Mesothelial cell of epicardium (in vitro differentiated cells): Measurements from ENCODE around the gene TFDP1. TPM values are rescaled to one million over a fixed set of nuclear protein-coding genes. Genes with fewer than 3 reads are reported as not detected.
"Not testable (repeated sequence)": the region's sequence is repeated elsewhere in the genome, so short reads cannot be mapped to it uniquely, and the experiment has no call there.

Experiments
- DNase-seq, 2 experiments: peaks; one replicate each; pipeline ENCODE4 v3.0.0; 2021; ENCODE audit warnings: low spot score in 2 of 2; ENCODE audit not compliant: unreplicated experiment in 2 of 2
- H3K27ac Mint-ChIP-seq: 2 replicates; pipeline ENCODE4 v1.8.0; 2021; ENCODE audit warnings: mixed read lengths
- H3K27me3 Mint-ChIP-seq: 2 replicates; pipeline ENCODE4 v1.8.0; 2021; ENCODE audit warnings: low read depth, mixed read lengths
- H3K36me3 Mint-ChIP-seq: 2 replicates; pipeline ENCODE4 v1.8.0; 2021; ENCODE audit warnings: mixed read lengths
- H3K4me1 Mint-ChIP-seq: 2 replicates; pipeline ENCODE4 v1.8.0; 2021; ENCODE audit warnings: mixed read lengths
- H3K4me3 Mint-ChIP-seq: 2 replicates; pipeline ENCODE4 v1.8.0; 2021; ENCODE audit warnings: mild to moderate bottlenecking, moderate library complexity, mixed read lengths
- H3K9me3 Mint-ChIP-seq: 2 replicates; pipeline ENCODE4 v1.8.0; 2021; ENCODE audit warnings: mixed read lengths
- total RNA-seq: library from RNA; stranded (reverse); gene quantifications from 3 replicates; pipeline ENCODE4 v1.2.1, GENCODE V29; 2021
- TF ChIP-seq, protein P1 (sequence below): fragments of 200-600 bp; sonication (generic); IDR thresholded peaks from one replicate; pipeline ENCODE4 v1.5.0; 2021; ENCODE audit warnings: antibody characterized with exemption; ENCODE audit not compliant: unreplicated experiment

Gene TFDP1
- total RNA-seq, 1 donor from 2014 or later, result 52.6 TPM

- no peak overlapping the region for H3K27ac Mint-ChIP-seq
- H3K36me3 Mint-ChIP-seq, result no peaks in the 10 kb centered on the region
- no peak overlapping the region for H3K4me3 Mint-ChIP-seq
- peaks cover 7% of the 10 kb centered on the region for H3K4me1 Mint-ChIP-seq
- DNase-seq, result no peak
- no peaks in the 10 kb centered on the region for H3K9me3 Mint-ChIP-seq
- peaks cover 1% of the 10 kb centered on the region for H3K27me3 Mint-ChIP-seq
- TF ChIP-seq, protein P1, sequence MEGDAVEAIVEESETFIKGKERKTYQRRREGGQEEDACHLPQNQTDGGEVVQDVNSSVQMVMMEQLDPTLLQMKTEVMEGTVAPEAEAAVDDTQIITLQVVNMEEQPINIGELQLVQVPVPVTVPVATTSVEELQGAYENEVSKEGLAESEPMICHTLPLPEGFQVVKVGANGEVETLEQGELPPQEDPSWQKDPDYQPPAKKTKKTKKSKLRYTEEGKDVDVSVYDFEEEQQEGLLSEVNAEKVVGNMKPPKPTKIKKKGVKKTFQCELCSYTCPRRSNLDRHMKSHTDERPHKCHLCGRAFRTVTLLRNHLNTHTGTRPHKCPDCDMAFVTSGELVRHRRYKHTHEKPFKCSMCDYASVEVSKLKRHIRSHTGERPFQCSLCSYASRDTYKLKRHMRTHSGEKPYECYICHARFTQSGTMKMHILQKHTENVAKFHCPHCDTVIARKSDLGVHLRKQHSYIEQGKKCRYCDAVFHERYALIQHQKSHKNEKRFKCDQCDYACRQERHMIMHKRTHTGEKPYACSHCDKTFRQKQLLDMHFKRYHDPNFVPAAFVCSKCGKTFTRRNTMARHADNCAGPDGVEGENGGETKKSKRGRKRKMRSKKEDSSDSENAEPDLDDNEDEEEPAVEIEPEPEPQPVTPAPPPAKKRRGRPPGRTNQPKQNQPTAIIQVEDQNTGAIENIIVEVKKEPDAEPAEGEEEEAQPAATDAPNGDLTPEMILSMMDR, result no peak
Measured at GRCh38 chr13:113561417-113562084, 23.0 kb upstream of the TFDP1 start.

DNA sequence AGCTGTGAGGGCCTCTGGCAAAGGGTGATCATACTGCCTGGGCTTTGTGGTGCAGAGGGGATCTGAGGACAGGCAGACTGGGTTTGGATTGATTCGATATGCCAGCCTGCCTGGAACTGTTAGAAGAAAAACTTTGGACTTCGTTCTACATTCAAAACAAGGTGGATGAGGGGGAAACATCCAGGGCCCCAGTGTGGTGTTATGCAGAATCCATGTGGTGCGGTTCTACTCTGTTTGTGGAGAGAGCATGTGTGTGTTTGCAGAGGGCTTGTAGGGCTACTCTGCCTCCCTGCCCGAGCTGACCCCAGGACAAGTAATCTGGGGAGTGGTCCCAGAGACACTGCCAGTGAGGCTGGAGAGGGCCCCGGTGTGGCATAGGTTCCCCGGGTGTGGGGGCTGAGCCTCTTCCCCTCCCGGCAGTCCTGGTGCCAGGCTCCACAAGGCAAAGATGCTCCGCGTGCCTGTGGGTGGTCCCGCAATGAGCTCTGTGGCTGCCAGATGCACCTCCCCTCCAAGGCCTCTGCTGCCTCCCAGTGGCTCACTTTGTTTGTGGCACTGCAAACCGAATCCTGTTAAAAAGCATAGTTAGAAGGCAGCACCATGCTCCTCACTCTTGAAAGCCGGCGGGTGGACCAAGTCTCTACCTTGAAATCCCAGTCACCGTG lies 22.3 kb upstream of the TFDP1 start:
- Mint-ChIP-seq H3K27ac (peak overlapping the region; percentile 44), H3K4me3 (no peak overlapping the region), H3K9me3 (no peaks in the 10 kb centered on the region), H3K27me3 (peaks cover 1% of the 10 kb centered on the region), H3K4me1 (peaks cover 7% of the 10 kb centered on the region), H3K36me3 (no peaks in the 10 kb centered on the region)
- DNase-seq, result peak; percentile 66 to 80
- TF ChIP-seq, protein P1, result peak; percentile 30

DNA sequence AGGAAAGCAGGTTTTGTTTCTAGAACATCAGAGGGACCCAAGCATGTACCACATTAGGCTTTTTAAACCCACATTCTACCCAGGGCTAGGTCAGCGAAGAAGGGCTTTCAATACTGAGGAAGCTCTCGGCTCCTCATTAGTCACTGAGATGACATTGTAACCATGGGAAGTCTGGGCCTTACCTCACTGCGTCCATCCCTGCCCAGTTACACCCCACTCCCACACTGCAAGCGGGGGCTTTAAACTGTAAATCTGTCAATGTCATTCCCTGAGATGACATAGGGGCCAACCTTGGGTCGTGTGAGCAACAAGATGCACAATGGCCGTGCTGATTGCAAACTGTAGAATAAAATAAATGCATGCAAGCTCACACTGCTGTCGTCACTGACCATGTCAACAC lies 21.7 kb upstream of the TFDP1 start:
- H3K9me3 Mint-ChIP-seq, result no peaks in the 10 kb centered on the region
- TF ChIP-seq, protein P1, result no peak
- no peak for DNase-seq
- no peaks in the 10 kb centered on the region for H3K36me3 Mint-ChIP-seq
- H3K27ac Mint-ChIP-seq, result no peak overlapping the region
- H3K4me1 Mint-ChIP-seq, result peaks cover 7% of the 10 kb centered on the region
- peaks cover 1% of the 10 kb centered on the region for H3K27me3 Mint-ChIP-seq
- no peak overlapping the region for H3K4me3 Mint-ChIP-seq

DNA sequence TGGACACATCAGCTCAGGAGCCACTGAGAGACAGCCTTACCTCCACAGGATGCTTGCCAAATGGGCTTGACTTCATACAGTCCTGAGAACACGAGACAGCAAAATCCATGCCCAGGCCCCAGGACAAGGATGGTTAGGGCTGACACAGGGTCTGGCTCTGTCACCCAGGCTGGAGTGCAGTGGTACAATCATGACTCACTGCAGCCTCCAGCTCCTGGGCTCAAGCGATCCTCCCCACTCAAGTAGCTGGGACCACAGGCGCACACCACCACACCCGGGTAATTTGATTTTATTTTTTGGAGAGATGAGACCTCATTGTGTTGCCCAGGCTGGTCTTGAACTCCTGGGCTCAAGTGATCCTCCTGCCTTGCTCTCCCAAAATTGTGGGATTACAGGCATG lies 21.0 kb upstream of the TFDP1 start:
- H3K4me1 Mint-ChIP-seq, DNase-seq, H3K9me3 Mint-ChIP-seq, H3K36me3 Mint-ChIP-seq, H3K27me3 Mint-ChIP-seq, H3K27ac Mint-ChIP-seq, H3K4me3 Mint-ChIP-seq: not testable (repeated sequence)

DNA sequence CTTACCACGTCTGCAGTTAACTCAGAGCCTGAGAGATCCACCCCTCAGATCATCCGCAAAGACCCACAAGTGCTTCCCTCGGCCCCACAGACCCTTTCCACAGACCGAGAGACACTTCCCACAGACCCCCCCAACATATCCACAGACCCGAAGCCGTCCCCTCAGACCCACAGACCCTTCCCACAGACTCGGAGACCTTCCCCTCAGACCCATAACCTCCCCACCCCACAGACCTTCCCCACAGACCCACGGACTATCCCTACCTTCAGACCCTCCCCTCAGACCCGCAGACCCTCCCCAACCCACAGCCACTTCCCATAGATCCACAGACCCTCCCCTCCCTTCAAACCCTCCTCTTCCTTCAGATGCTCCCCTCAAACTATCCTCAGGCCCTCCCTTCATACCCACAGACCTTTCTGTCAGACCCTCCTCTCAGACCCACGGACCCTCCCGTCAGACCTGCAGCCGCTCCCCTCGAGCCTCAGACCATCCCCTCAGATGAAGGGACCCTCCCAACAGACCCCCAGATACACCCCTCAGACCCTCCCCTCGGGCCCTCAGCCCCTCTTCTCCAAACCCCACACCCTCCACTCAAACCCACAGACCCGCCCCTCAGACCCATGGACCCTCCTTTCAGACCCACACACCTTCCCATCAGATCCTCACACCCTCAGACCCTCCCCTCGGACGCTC lies 20.1 kb upstream of the TFDP1 start:
- no peaks in the 10 kb centered on the region for H3K9me3 Mint-ChIP-seq
- H3K4me3 Mint-ChIP-seq, result no peak overlapping the region
- DNase-seq, result peak in 1 of 2 experiments; percentile 29
- TF ChIP-seq, protein P1, result no peak
- H3K27ac Mint-ChIP-seq, result no peak overlapping the region
- peaks cover 7% of the 10 kb centered on the region for H3K4me1 Mint-ChIP-seq
- no peaks in the 10 kb centered on the region for H3K36me3 Mint-ChIP-seq
- H3K27me3 Mint-ChIP-seq, result peaks cover 1% of the 10 kb centered on the region
